ENCODE data around the gene FSD1L.
A peak's percentile ranks its signal among the peaks of the same experiment; 100 is the strongest.
"Not testable (repeated sequence)": the region's sequence is repeated elsewhere in the genome, so short reads cannot be mapped to it uniquely, and the experiment has no call there.

The FSD1L gene

DNA sequence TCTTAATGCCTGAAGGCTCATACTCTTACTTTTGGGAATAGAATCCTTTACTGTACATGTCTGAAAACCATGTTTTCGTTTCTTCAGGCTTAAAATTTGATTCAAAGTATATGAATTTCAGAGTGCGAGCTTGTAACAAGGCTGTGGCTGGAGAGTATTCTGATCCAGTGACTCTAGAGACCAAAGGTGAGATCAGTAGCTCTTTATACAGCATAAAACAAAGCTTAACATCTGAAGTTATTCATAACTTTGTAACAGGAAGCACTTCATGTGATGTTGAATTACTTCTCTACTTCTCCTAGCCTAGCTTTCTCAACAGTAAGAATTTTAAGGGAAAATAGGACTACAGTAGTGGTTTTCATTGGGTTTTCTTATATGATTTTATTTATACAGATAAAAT lies 60.7 kb downstream of the FSD1L start:
- Histone ChIP-seq H3K4me3 (ENCODE audit: low read length) (no peak overlapping the region), H3K36me3 (ENCODE audit: control insufficient read depth, insufficient read depth, low read length) (no peaks in the 10 kb centered on the region), H3K4me1 (ENCODE audit: control insufficient read depth, low read depth, low read length) (no peaks in the 10 kb centered on the region), H3K9ac (ENCODE audit: low read length) (no peak overlapping the region), H3K27me3 (ENCODE audit: insufficient read depth, low read length, poor library complexity) (no peaks in the 10 kb centered on the region), H2BK15ac (replicated peaks; ENCODE audit: low read depth) (no peak overlapping the region), H3K4me2 (ENCODE audit: low read length) (no peak overlapping the region), H3K79me2 (ENCODE audit: control insufficient read depth, insufficient read depth, low read length) (no peaks in the 10 kb centered on the region), H3K23ac (ENCODE audit: low read length) (no peak overlapping the region), H4K8ac (ENCODE audit: low read depth, low read length) (no peak overlapping the region), H3K4ac (ENCODE audit: low read depth, low read length) (no peak overlapping the region), H4K5ac (ENCODE audit: low read length) (no peak overlapping the region), H3K18ac (ENCODE audit: low read length) (no peak overlapping the region), H3K79me1 (ENCODE audit: low read length) (no peaks in the 10 kb centered on the region), H2AK5ac (ENCODE audit: low read length) (no peak overlapping the region), H2BK5ac (ENCODE audit: low read length) (no peak overlapping the region), H2BK120ac (ENCODE audit: low read depth, low read length) (no peak overlapping the region), H3K27ac (ENCODE audit: low read depth, low read length) (no peak overlapping the region), H3K56ac (ENCODE audit: low read length) (no peak overlapping the region)
- no CpG with 5 or more reads among the region's 2 CpGs for WGBS (ENCODE audit: extremely low coverage, insufficient coverage, low lambda C conversion rate)
- DNase-seq: no peak

DNA sequence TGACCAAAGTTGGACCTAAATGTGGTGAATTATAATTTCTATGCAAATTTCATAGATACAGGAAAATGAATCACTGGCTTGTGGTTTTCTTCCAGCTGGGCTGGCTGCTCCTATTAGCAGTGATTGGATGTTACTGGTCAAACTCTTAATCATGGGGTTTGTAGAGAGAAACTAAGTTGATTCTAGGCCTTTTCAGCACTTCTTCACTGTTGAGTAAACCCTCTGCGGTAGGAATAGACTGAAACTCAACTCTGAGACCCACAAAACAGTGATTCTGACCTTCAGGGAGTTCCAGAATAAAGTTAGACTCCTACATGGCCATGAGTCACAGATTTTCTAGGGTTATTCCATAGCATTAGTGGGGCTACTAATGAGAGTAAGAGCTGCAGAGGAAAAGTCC lies 62.2 kb downstream of the FSD1L start:
- no CpG with 5 or more reads among the region's 1 CpG for WGBS (ENCODE audit: extremely low coverage, insufficient coverage, low lambda C conversion rate)
- H3K4me3 ChIP-seq (ENCODE audit: low read length): no peak overlapping the region
- H3K23ac ChIP-seq (ENCODE audit: low read length): no peak overlapping the region
- no peaks in the 10 kb centered on the region for H3K4me1 ChIP-seq (ENCODE audit: control insufficient read depth, low read depth, low read length)
- H3K4me2 ChIP-seq (ENCODE audit: low read length): no peak overlapping the region
- H3K27me3 ChIP-seq (ENCODE audit: insufficient read depth, low read length, poor library complexity): no peaks in the 10 kb centered on the region
- H2AK5ac ChIP-seq (ENCODE audit: low read length): no peak overlapping the region
- H3K18ac ChIP-seq (ENCODE audit: low read length): no peak overlapping the region
- no peak overlapping the region for H2BK15ac ChIP-seq (replicated peaks; ENCODE audit: low read depth)
- no peak overlapping the region for H3K4ac ChIP-seq (ENCODE audit: low read depth, low read length)
- H3K79me1 ChIP-seq (ENCODE audit: low read length): no peaks in the 10 kb centered on the region
- H3K9ac ChIP-seq (ENCODE audit: low read length): no peak overlapping the region
- H3K79me2 ChIP-seq (ENCODE audit: control insufficient read depth, insufficient read depth, low read length): no peaks in the 10 kb centered on the region
- H2BK120ac ChIP-seq (ENCODE audit: low read depth, low read length): no peak overlapping the region
- no peaks in the 10 kb centered on the region for H3K36me3 ChIP-seq (ENCODE audit: control insufficient read depth, insufficient read depth, low read length)
- no peak overlapping the region for H3K27ac ChIP-seq (ENCODE audit: low read depth, low read length)
- no peak overlapping the region for H3K56ac ChIP-seq (ENCODE audit: low read length)
- no peak overlapping the region for H4K8ac ChIP-seq (ENCODE audit: low read depth, low read length)
- H2BK5ac ChIP-seq (ENCODE audit: low read length): no peak overlapping the region
- no peak overlapping the region for H4K5ac ChIP-seq (ENCODE audit: low read length)
- no peak for DNase-seq

GRCh38 chr9:105511446-105511845 lies 63.6 kb downstream of the FSD1L start:
- no peak overlapping the region for H3K4me3 ChIP-seq (ENCODE audit: low read length)
- no peak overlapping the region for H4K5ac ChIP-seq (ENCODE audit: low read length)
- no peak overlapping the region for H2BK120ac ChIP-seq (ENCODE audit: low read depth, low read length)
- no peak overlapping the region for H3K18ac ChIP-seq (ENCODE audit: low read length)
- H3K4me1 ChIP-seq (ENCODE audit: control insufficient read depth, low read depth, low read length): peaks cover 2% of the 10 kb centered on the region
- no peak for DNase-seq
- no peak overlapping the region for H3K4me2 ChIP-seq (ENCODE audit: low read length)
- H3K23ac ChIP-seq (ENCODE audit: low read length): no peak overlapping the region
- no peak overlapping the region for H2BK5ac ChIP-seq (ENCODE audit: low read length)
- H2BK15ac ChIP-seq (replicated peaks; ENCODE audit: low read depth): no peak overlapping the region
- no peak overlapping the region for H3K27ac ChIP-seq (ENCODE audit: low read depth, low read length)
- H3K56ac ChIP-seq (ENCODE audit: low read length): no peak overlapping the region
- no peaks in the 10 kb centered on the region for H3K27me3 ChIP-seq (ENCODE audit: insufficient read depth, low read length, poor library complexity)
- no peaks in the 10 kb centered on the region for H3K79me2 ChIP-seq (ENCODE audit: control insufficient read depth, insufficient read depth, low read length)
- H2AK5ac ChIP-seq (ENCODE audit: low read length): no peak overlapping the region
- no peak overlapping the region for H3K4ac ChIP-seq (ENCODE audit: low read depth, low read length)
- H3K36me3 ChIP-seq (ENCODE audit: control insufficient read depth, insufficient read depth, low read length): no peaks in the 10 kb centered on the region
- no peaks in the 10 kb centered on the region for H3K79me1 ChIP-seq (ENCODE audit: low read length)
- H4K8ac ChIP-seq (ENCODE audit: low read depth, low read length): no peak overlapping the region
- H3K9ac ChIP-seq (ENCODE audit: low read length): no peak overlapping the region

DNA sequence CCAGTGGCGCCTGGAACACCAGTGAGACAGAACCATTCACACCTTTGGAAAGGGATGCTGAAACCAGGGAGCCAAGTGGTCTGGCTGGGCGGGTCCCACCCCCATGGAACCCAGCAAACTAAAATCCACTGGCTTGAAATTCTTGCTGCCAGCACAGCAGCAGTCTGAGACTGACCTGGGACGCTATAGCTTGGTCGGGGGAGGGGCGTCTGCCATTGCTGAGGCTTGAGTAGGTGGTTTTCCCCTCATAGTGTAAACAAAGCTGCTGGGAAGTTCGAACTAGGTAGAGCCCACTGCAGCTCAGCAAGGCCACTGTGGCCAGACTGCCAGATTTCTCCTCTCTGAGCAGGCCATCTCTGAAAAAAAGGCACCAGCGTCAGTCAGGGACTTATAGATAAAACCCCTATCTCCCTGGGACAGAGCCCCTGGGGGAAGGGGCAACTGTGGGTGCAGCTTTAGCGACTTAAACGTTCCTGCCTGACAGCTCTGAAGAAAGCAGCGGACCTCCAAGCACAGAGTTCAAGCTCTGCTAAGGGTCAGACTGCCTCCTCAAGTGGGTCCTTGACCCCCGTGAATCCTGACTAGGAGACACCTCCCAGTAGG lies 68.1 kb downstream of the FSD1L start:
- Histone ChIP-seq H3K23ac (ENCODE audit: low read length) (no peak overlapping the region), H3K79me2 (ENCODE audit: control insufficient read depth, insufficient read depth, low read length) (no peaks in the 10 kb centered on the region)
- WGBS (ENCODE audit: extremely low coverage, insufficient coverage, low lambda C conversion rate): no CpG with 5 or more reads among the region's 11 CpGs

DNA sequence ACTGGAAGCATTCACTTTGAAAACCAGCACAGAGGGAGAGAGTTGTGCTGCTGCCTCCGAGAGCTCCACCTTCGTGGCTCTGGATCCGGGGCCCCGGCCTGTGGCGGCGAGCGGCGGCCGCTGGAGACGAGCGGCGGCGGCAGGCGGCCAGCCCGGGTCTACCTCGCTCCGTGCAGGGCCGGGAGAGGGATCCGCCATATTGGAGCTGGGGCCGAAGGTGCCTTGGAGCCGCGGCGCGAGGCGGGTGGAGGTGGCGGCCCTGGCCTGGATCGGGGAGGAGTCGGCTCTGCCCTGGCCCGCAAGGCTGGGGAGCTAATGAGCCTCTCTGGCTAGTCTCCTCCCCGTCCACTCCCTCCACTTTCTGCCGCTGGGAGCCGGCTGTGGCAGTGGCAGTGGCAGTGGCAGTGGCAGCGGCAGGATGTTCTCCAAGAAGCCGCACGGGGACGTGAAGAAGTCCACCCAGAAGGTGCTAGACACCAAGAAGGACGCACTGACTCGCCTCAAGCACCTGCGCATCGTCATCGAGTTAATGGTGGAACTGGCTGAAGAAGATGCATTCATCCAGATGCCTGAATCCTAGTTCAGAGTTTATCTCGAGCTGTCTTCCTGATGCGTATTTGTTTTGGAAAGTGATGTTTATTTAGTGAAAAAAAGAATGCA lies 72.0 kb downstream of the FSD1L start:
- not testable (repeated sequence) for H3K4ac ChIP-seq (ENCODE audit: low read depth, low read length); H4K5ac ChIP-seq (ENCODE audit: low read length); H3K23ac ChIP-seq (ENCODE audit: low read length); H3K4me1 ChIP-seq (ENCODE audit: control insufficient read depth, low read depth, low read length); H3K18ac ChIP-seq (ENCODE audit: low read length); H2BK15ac ChIP-seq (replicated peaks; ENCODE audit: low read depth); H3K4me3 ChIP-seq (ENCODE audit: low read length); H3K56ac ChIP-seq (ENCODE audit: low read length); H4K8ac ChIP-seq (ENCODE audit: low read depth, low read length); H3K36me3 ChIP-seq (ENCODE audit: control insufficient read depth, insufficient read depth, low read length); H3K4me2 ChIP-seq (ENCODE audit: low read length); H3K79me1 ChIP-seq (ENCODE audit: low read length); H3K9ac ChIP-seq (ENCODE audit: low read length); H3K79me2 ChIP-seq (ENCODE audit: control insufficient read depth, insufficient read depth, low read length); H2BK120ac ChIP-seq (ENCODE audit: low read depth, low read length); H2BK5ac ChIP-seq (ENCODE audit: low read length); H3K27me3 ChIP-seq (ENCODE audit: insufficient read depth, low read length, poor library complexity); H2AK5ac ChIP-seq (ENCODE audit: low read length)
- WGBS (ENCODE audit: extremely low coverage, insufficient coverage, low lambda C conversion rate): no CpG with 5 or more reads among the region's 43 CpGs
- peak overlapping the region; percentile 62 for H3K27ac ChIP-seq (ENCODE audit: low read depth, low read length)
- DNase-seq: peak; percentile 28

More for the DNA sequence above, 68.1 kb downstream of the FSD1L start:
- peak; percentile 54 for DNase-seq
- H3K4me1 ChIP-seq (ENCODE audit: control insufficient read depth, low read depth, low read length): peaks cover 2% of the 10 kb centered on the region
- no peak overlapping the region for H3K4ac ChIP-seq (ENCODE audit: low read depth, low read length)
- no peak overlapping the region for H3K9ac ChIP-seq (ENCODE audit: low read length)
- no peak overlapping the region for H3K4me2 ChIP-seq (ENCODE audit: low read length)
- no peaks in the 10 kb centered on the region for H3K27me3 ChIP-seq (ENCODE audit: insufficient read depth, low read length, poor library complexity)
- no peak overlapping the region for H4K8ac ChIP-seq (ENCODE audit: low read depth, low read length)
- no peak overlapping the region for H4K5ac ChIP-seq (ENCODE audit: low read length)
- H3K18ac ChIP-seq (ENCODE audit: low read length): no peak overlapping the region
- H3K56ac ChIP-seq (ENCODE audit: low read length): no peak overlapping the region
- H2BK5ac ChIP-seq (ENCODE audit: low read length): no peak overlapping the region
- no peak overlapping the region for H3K27ac ChIP-seq (ENCODE audit: low read depth, low read length)
- H3K36me3 ChIP-seq (ENCODE audit: control insufficient read depth, insufficient read depth, low read length): no peaks in the 10 kb centered on the region
- no peak overlapping the region for H2BK15ac ChIP-seq (replicated peaks; ENCODE audit: low read depth)
- no peak overlapping the region for H2AK5ac ChIP-seq (ENCODE audit: low read length)
- H2BK120ac ChIP-seq (ENCODE audit: low read depth, low read length): no peak overlapping the region
- H3K4me3 ChIP-seq (ENCODE audit: low read length): no peak overlapping the region
- no peaks in the 10 kb centered on the region for H3K79me1 ChIP-seq (ENCODE audit: low read length)

DNA sequence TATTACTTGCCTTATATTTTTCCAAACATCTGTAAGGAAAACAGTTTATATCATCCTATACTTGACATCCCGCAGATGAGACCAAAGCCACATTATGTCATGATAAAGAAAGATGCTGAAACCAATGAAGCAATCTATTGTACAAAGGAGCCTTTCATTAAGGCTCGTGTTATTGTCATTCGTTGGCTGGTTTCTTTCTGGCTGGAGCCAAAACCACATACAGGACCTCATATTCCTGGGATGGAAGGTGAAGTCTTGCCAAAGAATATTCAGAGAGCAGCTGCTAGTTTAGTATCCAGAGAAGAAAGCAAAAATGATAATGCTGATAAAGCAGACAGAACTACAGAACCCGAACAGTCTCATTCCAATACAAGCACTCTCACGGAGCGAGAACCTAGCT lies 73.2 kb downstream of the FSD1L start:
- not testable (repeated sequence) for H4K5ac ChIP-seq (ENCODE audit: low read length); H3K56ac ChIP-seq (ENCODE audit: low read length); H3K23ac ChIP-seq (ENCODE audit: low read length); H3K4me2 ChIP-seq (ENCODE audit: low read length); H3K27ac ChIP-seq (ENCODE audit: low read depth, low read length); H3K79me1 ChIP-seq (ENCODE audit: low read length); H3K9ac ChIP-seq (ENCODE audit: low read length); H3K18ac ChIP-seq (ENCODE audit: low read length); H2BK15ac ChIP-seq (replicated peaks; ENCODE audit: low read depth); H2BK5ac ChIP-seq (ENCODE audit: low read length); H3K4me1 ChIP-seq (ENCODE audit: control insufficient read depth, low read depth, low read length); H2AK5ac ChIP-seq (ENCODE audit: low read length); DNase-seq; H3K79me2 ChIP-seq (ENCODE audit: control insufficient read depth, insufficient read depth, low read length); H3K36me3 ChIP-seq (ENCODE audit: control insufficient read depth, insufficient read depth, low read length); H4K8ac ChIP-seq (ENCODE audit: low read depth, low read length); H3K27me3 ChIP-seq (ENCODE audit: insufficient read depth, low read length, poor library complexity); H2BK120ac ChIP-seq (ENCODE audit: low read depth, low read length); H3K4ac ChIP-seq (ENCODE audit: low read depth, low read length); H3K4me3 ChIP-seq (ENCODE audit: low read length)
- WGBS (ENCODE audit: extremely low coverage, insufficient coverage, low lambda C conversion rate): no CpG with 5 or more reads among the region's 6 CpGs
